Ishikawa (cell line): ENCODE results near the gene DLEC1.

Source experiments
- CEBPB ChIP-seq: IDR thresholded peaks from 2 replicates; pipeline ENCODE4 v1.6.1; 2012
- EP300 ChIP-seq: IDR thresholded peaks from 2 replicates; pipeline ENCODE4 v1.6.1; 2012; ENCODE audit warnings: borderline replicate concordance
- MAX ChIP-seq: IDR thresholded peaks from 2 replicates; pipeline ENCODE4 v1.6.1; 2012
- RAD21 ChIP-seq: IDR thresholded peaks from 2 replicates; pipeline ENCODE4 v1.6.1; 2012; ENCODE audit warnings: low read depth
- TF ChIP-seq, protein P1 (sequence below): IDR thresholded peaks from 2 replicates; pipeline ENCODE4 v1.6.1; 2012

DNA sequence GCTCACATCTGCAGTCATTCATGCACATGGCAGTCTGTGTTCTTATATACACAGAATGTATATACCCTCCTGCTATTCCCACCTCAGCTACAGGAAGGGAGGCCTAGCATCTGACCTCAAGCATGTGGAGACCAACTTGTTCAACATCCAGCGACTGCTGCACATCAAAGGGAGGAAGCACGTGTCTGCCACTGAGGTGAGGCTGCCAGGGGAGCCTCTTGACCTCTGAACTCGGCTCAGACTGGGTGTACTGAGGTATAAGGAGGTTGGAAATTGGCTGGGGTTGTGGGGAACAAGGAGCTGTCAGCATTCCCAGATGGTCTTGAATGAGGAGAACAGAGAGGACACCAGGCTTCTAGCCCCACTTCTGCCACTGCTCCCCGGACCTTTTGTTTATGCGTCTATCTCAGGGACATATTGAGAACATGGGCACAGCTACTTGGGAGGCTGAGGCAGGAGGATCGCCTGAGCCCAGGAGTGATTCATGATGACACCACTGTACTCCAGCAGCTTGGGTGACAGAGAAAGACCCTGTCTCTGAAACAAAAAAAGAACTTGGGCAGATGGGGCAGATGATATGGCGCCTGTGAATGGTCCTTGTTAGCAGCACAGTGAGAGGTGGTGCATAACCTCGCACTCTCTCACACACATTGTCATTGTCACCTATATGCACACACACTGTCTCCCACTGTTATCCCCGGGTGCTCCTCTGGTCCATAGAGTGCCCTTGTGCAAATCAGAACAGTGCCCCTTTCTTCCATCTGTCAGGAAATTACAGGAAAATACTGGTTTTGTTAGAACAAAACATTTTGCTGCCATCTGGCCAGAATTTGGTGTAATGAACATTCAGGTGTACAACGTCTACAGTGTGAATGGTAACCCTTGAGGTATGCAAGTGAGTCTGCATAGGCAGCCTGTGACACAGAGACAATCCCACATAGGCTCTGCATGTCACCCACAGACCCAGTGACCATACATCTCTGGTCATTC is 43.1 kb upstream of the DLEC1 start:
- TF ChIP-seq RAD21 (no peak), MAX (no peak), CEBPB (no peak), EP300 (no peak)
- TF ChIP-seq, protein P1, sequence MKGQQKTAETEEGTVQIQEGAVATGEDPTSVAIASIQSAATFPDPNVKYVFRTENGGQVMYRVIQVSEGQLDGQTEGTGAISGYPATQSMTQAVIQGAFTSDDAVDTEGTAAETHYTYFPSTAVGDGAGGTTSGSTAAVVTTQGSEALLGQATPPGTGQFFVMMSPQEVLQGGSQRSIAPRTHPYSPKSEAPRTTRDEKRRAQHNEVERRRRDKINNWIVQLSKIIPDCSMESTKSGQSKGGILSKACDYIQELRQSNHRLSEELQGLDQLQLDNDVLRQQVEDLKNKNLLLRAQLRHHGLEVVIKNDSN: no peak
